A549 (cell line): Measurements from ENCODE around the gene CXCR5. TPM values are rescaled to one million over a fixed set of nuclear protein-coding genes. Genes with fewer than 3 reads are reported as not detected.

Source experiments
- ATAC-seq, 2 experiments: fragments of 200-7000 bp in 1 of 2; fragments of >200 bp in 1 of 2; cut with Nextera tagmentation in 1 of 2; cut with Tn5 transposase in 1 of 2; 3 replicates each; pipeline versions ENCODE4 v1.8.0 to v1.9.1; 2018 to 2020; ENCODE audit warnings: mild to moderate bottlenecking in 1 of 2, moderate library complexity in 1 of 2
- CTCF ChIA-PET: fragments of 300-600 bp; sonication (Branson Sonifier 250); formaldehyde crosslinking; extraction: SDS; loops from one replicate; lab custom pipeline; 2021; ENCODE audit warnings: antibody characterized with exemption, inconsistent platforms; lab: Yijun Ruan, JAX
- POLR2A ChIA-PET: fragments of 350-600 bp; formaldehyde crosslinking; extraction: SDS; loops from one replicate; lab custom pipeline; 2021; ENCODE audit warnings: antibody characterized with exemption, inconsistent platforms; lab: Yijun Ruan, JAX
- DNase-seq, 2 experiments: peaks; one replicate each; pipeline versions ENCODE4 v3.0.0 to v3.0.0-alpha.2; 2011 to 2016; ENCODE audit warnings: low read depth in 1 of 2, low spot score in 1 of 2
- FAIRE-seq: peaks from 2 replicates; lab custom pipeline; 2011; peaks lifted over from hg19 to GRCh38; lab: Jason Lieb, UNC
- H3K27ac ChIP-seq, 2 experiments: fragments of >200 bp; sonication (Bioruptor Twin); formaldehyde crosslinking; 3 replicates each; pipeline ENCODE4 v1.5.1; 2016 to 2017
- H3K4me1 ChIP-seq: fragments of >200 bp; sonication (Bioruptor Twin); formaldehyde crosslinking; 3 replicates; pipeline ENCODE4 v1.6.1; 2016
- H3K4me2 ChIP-seq: fragments of >200 bp; sonication (Bioruptor Twin); formaldehyde crosslinking; 3 replicates; pipeline ENCODE4 v1.6.1; 2016
- H3K4me3 ChIP-seq: fragments of >200 bp; sonication (Bioruptor Twin); formaldehyde crosslinking; 3 replicates; pipeline ENCODE4 v1.5.1; 2016
- H3K9me3 ChIP-seq: fragments of >200 bp; sonication (Bioruptor Twin); formaldehyde crosslinking; 3 replicates; pipeline ENCODE4 v1.6.1; 2016
- CHD2 ChIP-seq: fragments of 150-350 bp; IDR thresholded peaks from 2 replicates; pipeline ENCODE4 v1.6.1; 2014; ENCODE audit warnings: low read length; ENCODE audit not compliant: partially characterized antibody
- EP300 ChIP-seq, 2 experiments: fragments of >200 bp; sonication (Bioruptor Twin); formaldehyde crosslinking; IDR thresholded peaks; 2 replicates in 1 of 2; 3 replicates in 1 of 2; pipeline ENCODE4 v1.6.1; 2016 to 2017
- FOSL2 ChIP-seq, 2 experiments: fragments of 450-650 bp in 1 of 2; fragments of >200 bp in 1 of 2; sonication (Bioruptor Twin) in 1 of 2; formaldehyde crosslinking; IDR thresholded peaks; 2 replicates each; pipeline versions ENCODE4 v1.5.0 to v1.6.1; 2016 to 2020; ENCODE audit warnings: mild to moderate bottlenecking in 1 of 2, moderate library complexity in 1 of 2
- GATA3 ChIP-seq: IDR thresholded peaks from 2 replicates; pipeline ENCODE4 v1.6.1; 2012; ENCODE audit warnings: borderline replicate concordance
- HDAC2 ChIP-seq: fragments of 200-600 bp; sonication (generic); IDR thresholded peaks from 2 replicates; pipeline ENCODE4 v1.6.1; 2016
- HEYL ChIP-seq: fragments of 250-450 bp; sonication (Bioruptor Pico); IDR thresholded peaks from 2 replicates; pipeline ENCODE4 v1.8.0; 2021; ENCODE audit warnings: mild to moderate bottlenecking, moderate library complexity
- HOXA7 ChIP-seq: fragments of 250-450 bp; sonication (Bioruptor Pico); IDR thresholded peaks from 2 replicates; pipeline ENCODE4 v1.5.0; 2020; ENCODE audit warnings: mild to moderate bottlenecking, moderate library complexity
- HOXB13 ChIP-seq: fragments of 250-450 bp; sonication (Bioruptor Pico); IDR thresholded peaks from 2 replicates; pipeline ENCODE4 v1.5.0; 2020; ENCODE audit warnings: low read depth, mild to moderate bottlenecking, moderate library complexity
- HOXB5 ChIP-seq: fragments of 250-450 bp; sonication (Bioruptor Pico); IDR thresholded peaks from 2 replicates; pipeline ENCODE4 v1.5.0; 2020; ENCODE audit warnings: mild to moderate bottlenecking, moderate library complexity
- JUNB ChIP-seq: fragments of >200 bp; sonication (Bioruptor Twin); formaldehyde crosslinking; IDR thresholded peaks from 2 replicates; pipeline ENCODE4 v1.6.1; 2016
- MAZ ChIP-seq: fragments of 150-350 bp; IDR thresholded peaks from 2 replicates; pipeline ENCODE4 v1.6.1; 2014; ENCODE audit warnings: antibody characterized with exemption, low read depth, low read length, borderline replicate concordance
- MYC ChIP-seq: IDR thresholded peaks from 2 replicates; pipeline ENCODE4 v1.6.1; 2012; ENCODE audit warnings: mild to moderate bottlenecking, inconsistent platforms, low read length, improper control_type of control experiment, borderline replicate concordance
- NFE2L2 ChIP-seq: fragments of 150-350 bp; conservative IDR thresholded peaks from 2 replicates; pipeline ENCODE4 v1.6.1; 2014; ENCODE audit warnings: low read length
- PHF8 ChIP-seq: fragments of 200-600 bp; sonication (generic); IDR thresholded peaks from 2 replicates; pipeline ENCODE4 v1.6.1; 2016; ENCODE audit warnings: low read depth, mild to moderate bottlenecking, antibody characterized with exemption, moderate library complexity, borderline replicate concordance
- POLR2AphosphoS2 ChIP-seq: conservative IDR thresholded peaks from 2 replicates; pipeline ENCODE4 v1.6.1; 2012; ENCODE audit warnings: low read length, improper control_type of control experiment, inconsistent platforms
- RAD21 ChIP-seq, 2 experiments: fragments of >200 bp in 1 of 2; sonication (Bioruptor Twin) in 1 of 2; formaldehyde crosslinking in 1 of 2; IDR thresholded peaks in 1 of 2; conservative IDR thresholded peaks in 1 of 2; 2 replicates in 1 of 2; 3 replicates in 1 of 2; pipeline ENCODE4 v1.6.1; 2012 to 2018; ENCODE audit warnings: inconsistent platforms in 1 of 2
- RFX5 ChIP-seq: fragments of 450-650 bp; IDR thresholded peaks from 2 replicates; pipeline ENCODE4 v1.7.1; 2014; ENCODE audit warnings: antibody characterized with exemption, mild to moderate bottlenecking, moderate library complexity
- RNF2 ChIP-seq: fragments of 200-600 bp; sonication (generic); IDR thresholded peaks from 2 replicates; pipeline ENCODE4 v1.6.1; 2016; ENCODE audit warnings: low read depth, mild to moderate bottlenecking, antibody characterized with exemption, moderate library complexity, borderline replicate concordance
- TFCP2L1 ChIP-seq: fragments of 250-450 bp; sonication (Bioruptor Pico); IDR thresholded peaks from 2 replicates; pipeline ENCODE4 v1.5.0; 2021; ENCODE audit warnings: mild to moderate bottlenecking
- ZC3H11A ChIP-seq: fragments of 450-650 bp; IDR thresholded peaks from 2 replicates; pipeline ENCODE4 v1.6.1; 2014; ENCODE audit warnings: antibody characterized with exemption, mild to moderate bottlenecking
- ZNF302 ChIP-seq: fragments of 250-450 bp; sonication (Bioruptor Pico); IDR thresholded peaks from 2 replicates; pipeline ENCODE4 v1.9.0; 2021; ENCODE audit warnings: inconsistent platforms, mild to moderate bottlenecking, moderate library complexity
- WGBS: methylation state at CpG from one replicate; pipeline ENCODE4 v1.1.6; 2017; ENCODE audit errors: missing lambda C conversion rate; 5-methylcytosine and 5-hydroxymethylcytosine counted together
- polyA plus RNA-seq, 4 experiments: library from polyadenylated mRNA; depleted of rRNA in 3 of 4; stranded (reverse); fragments of >200 nt; fragmentation: RNase III in 1 of 4; extraction: RNeasy Plus Mini Kit Qiagen cat#74134 plus additional on column Dnase treatment in 1 of 4; gene quantifications; 2 replicates in 3 of 4; 3 replicates in 1 of 4; pipeline ENCODE4 v1.2.3, GENCODE V29; 2011 to 2017
- TF ChIP-seq, protein P1 (sequence below): IDR thresholded peaks from 2 replicates; pipeline ENCODE4 v1.6.1; 2012; ENCODE audit warnings: low read depth, borderline replicate concordance
- TF ChIP-seq, protein P2 (sequence below): fragments of 200-600 bp; sonication (generic); IDR thresholded peaks from 2 replicates; pipeline ENCODE4 v1.6.1; 2016; ENCODE audit warnings: antibody characterized with exemption, mild to moderate bottlenecking, moderate library complexity
- TF ChIP-seq, protein P3 (sequence below): fragments of 250-450 bp; sonication (Bioruptor Pico); IDR thresholded peaks from 2 replicates; pipeline ENCODE4 v1.5.0; 2020; ENCODE audit warnings: low read depth, mild to moderate bottlenecking, moderate library complexity
- TF ChIP-seq, protein P4 (sequence below): fragments of 150-350 bp; IDR thresholded peaks from 2 replicates; pipeline ENCODE4 v1.6.1; 2014; ENCODE audit warnings: low read depth, mild to moderate bottlenecking, low read length
- TF ChIP-seq, protein P5 (sequence below): fragments of >200 bp; sonication (Bioruptor Twin); formaldehyde crosslinking; IDR thresholded peaks from 3 replicates; pipeline ENCODE4 v1.6.1; 2016
- TF ChIP-seq, protein P6 (sequence below): IDR thresholded peaks from 2 replicates; pipeline ENCODE4 v1.6.1; 2012

Gene CXCR5
- polyA plus RNA-seq, 2 of the 4 experiments (the other 2 are of a cell fraction), result 0.04 TPM; not detected in 1

DNA sequence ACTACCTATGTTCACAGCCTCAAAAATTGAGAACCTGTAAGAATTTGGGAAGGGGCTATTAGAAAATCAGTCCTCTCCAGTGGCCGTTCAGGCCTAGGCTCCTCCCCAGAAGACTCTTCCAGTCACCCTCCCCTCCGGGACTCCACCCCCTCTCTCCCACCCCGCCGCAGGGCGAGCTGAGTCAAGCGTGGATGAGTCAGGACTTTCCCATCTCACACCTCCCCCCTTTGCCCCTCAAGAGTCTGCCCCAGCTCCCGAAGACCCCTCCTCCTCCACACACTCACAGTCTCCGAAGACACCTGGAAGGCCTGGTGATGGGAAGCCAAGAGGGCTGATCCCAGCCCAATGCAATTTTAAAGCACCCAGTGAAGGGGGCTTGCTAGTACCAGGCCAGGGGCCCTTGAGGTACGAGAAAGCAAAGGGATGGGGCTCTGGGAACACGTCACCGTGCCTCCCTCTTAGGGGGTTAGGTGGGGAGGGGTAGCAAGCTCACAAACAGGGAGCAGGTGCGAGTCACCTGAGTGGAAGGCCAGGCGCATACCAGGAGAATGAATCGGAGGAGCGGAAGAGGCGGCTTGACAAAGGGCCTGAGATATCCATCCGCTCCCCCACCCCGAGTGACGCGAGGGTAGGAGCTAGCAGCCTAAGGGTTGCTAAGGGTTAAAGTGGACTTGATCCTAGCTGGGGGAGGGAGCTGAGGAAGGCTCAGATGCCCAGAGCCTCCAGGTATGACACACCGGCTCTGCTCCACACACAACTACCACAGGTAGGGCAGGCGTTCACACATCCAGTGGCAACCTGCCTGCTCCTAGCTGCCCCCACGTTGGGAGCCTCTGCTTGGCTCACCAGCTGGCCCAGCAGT lies 28.4 kb downstream of the CXCR5 start (continued):
- peak; percentile 66 to 75; a peak in 4 of 5 replicates for TF ChIP-seq EP300 (IDR thresholded peaks at IDR 0.05)
- peak; percentile 49; the same call in 1 of the 2 replicates for TF ChIP-seq POLR2AphosphoS2
- 0 out of 2 replicates have a peak, but pooled peaks have one; percentile 53 for TF ChIP-seq HOXB5 (CRISPR knock-in tag)
- TF ChIP-seq FOSL2 (IDR thresholded peaks at IDR 0.05), result peak; percentile 85
- TF ChIP-seq FOSL2 (CRISPR knock-in tag; IDR thresholded peaks at IDR 0.05), result peak; percentile 87
- no peak; the same call in 1 of the 2 replicates for TF ChIP-seq HOXA7 (CRISPR knock-in tag)
- TF ChIP-seq HDAC2, result no peak
- peak; percentile 85 for TF ChIP-seq JUNB
- TF ChIP-seq NFE2L2, result peak; percentile 54; the same call in 1 of the 2 replicates
- TF ChIP-seq RAD21 (conservative IDR thresholded peaks at IDR 0.05 in 1 of 2, IDR thresholded peaks at IDR 0.05 in 1 of 2), result no peak
- TF ChIP-seq, protein P1, sequence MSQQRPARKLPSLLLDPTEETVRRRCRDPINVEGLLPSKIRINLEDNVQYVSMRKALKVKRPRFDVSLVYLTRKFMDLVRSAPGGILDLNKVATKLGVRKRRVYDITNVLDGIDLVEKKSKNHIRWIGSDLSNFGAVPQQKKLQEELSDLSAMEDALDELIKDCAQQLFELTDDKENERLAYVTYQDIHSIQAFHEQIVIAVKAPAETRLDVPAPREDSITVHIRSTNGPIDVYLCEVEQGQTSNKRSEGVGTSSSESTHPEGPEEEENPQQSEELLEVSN, result no peak

DNA sequence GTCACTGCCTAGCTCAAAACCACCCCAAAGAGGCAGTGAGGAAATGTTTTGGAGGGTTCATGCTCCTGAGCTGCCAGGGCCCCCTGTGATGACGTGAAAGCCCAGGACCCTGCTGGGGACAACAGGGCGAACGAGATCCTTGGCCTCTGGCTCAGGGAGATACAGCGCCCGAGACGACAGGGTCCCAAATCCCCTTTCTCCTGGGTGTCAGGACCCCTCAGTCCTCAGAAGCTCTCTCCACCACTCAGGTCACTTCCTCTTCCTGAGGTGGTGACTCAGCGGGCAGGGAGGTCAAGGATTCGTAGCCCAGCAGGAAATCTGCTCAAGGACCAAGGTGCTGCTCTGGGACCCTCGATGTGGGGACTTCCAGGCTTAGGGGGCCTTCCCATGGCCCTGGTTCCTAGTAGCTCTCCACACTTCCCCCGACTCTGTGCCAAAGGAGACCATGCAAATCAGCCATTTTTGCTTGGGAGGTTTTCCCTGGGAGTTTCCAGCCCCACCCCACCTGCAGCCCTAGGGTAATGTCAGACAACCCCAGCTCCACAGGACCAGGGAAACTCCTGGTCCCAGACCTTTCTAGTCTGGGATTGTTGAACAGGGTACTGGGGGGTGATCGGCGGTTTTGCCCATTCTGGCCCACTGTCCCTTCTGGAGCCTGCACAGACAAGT lies 29.2 kb downstream of the CXCR5 start:
- Histone ChIP-seq H3K4me3 (peak overlapping the region; percentile 23), H3K4me2 (peak overlapping the region; percentile 100), H3K27ac (peak overlapping the region; percentile 98 to 100), H3K4me1 (peaks cover 83% of the 10 kb centered on the region), H3K9me3 (no peaks in the 10 kb centered on the region)
- CTCF ChIA-PET, result interaction anchor here (2.2 to 4.0 kb wide), 3 partner anchors 35 to 223 kb away, joined by 4 to 18 read pairs (median 9); partner anchors contain the start of gene DDX6
- DNase-seq, result peak in 1 of 2 experiments; percentile 62
- 0 out of 6 replicates have a peak, but pooled peaks of 1 of the 2 experiments have one; percentile 0 for ATAC-seq
- POLR2A ChIA-PET, result interaction anchor here (0.7 to 5.7 kb wide), 3 partner anchors 13 to 122 kb away, joined by 4 to 53 read pairs (median 5); partner anchors contain the start of genes BCL9L and DDX6
- 5% methylated on average over 4 of the region's 12 CpGs for WGBS
- FAIRE-seq, result no peak
- no peak for TF ChIP-seq MYC
- TF ChIP-seq, protein P2, sequence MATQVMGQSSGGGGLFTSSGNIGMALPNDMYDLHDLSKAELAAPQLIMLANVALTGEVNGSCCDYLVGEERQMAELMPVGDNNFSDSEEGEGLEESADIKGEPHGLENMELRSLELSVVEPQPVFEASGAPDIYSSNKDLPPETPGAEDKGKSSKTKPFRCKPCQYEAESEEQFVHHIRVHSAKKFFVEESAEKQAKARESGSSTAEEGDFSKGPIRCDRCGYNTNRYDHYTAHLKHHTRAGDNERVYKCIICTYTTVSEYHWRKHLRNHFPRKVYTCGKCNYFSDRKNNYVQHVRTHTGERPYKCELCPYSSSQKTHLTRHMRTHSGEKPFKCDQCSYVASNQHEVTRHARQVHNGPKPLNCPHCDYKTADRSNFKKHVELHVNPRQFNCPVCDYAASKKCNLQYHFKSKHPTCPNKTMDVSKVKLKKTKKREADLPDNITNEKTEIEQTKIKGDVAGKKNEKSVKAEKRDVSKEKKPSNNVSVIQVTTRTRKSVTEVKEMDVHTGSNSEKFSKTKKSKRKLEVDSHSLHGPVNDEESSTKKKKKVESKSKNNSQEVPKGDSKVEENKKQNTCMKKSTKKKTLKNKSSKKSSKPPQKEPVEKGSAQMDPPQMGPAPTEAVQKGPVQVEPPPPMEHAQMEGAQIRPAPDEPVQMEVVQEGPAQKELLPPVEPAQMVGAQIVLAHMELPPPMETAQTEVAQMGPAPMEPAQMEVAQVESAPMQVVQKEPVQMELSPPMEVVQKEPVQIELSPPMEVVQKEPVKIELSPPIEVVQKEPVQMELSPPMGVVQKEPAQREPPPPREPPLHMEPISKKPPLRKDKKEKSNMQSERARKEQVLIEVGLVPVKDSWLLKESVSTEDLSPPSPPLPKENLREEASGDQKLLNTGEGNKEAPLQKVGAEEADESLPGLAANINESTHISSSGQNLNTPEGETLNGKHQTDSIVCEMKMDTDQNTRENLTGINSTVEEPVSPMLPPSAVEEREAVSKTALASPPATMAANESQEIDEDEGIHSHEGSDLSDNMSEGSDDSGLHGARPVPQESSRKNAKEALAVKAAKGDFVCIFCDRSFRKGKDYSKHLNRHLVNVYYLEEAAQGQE, result no peak
- TF ChIP-seq, protein P3, sequence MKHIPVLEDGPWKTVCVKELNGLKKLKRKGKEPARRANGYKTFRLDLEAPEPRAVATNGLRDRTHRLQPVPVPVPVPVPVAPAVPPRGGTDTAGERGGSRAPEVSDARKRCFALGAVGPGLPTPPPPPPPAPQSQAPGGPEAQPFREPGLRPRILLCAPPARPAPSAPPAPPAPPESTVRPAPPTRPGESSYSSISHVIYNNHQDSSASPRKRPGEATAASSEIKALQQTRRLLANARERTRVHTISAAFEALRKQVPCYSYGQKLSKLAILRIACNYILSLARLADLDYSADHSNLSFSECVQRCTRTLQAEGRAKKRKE (CRISPR knock-in tag), result peak; percentile 19; the same call in 1 of the 2 replicates
- TF ChIP-seq PHF8, result no peak
- TF ChIP-seq, protein P4, sequence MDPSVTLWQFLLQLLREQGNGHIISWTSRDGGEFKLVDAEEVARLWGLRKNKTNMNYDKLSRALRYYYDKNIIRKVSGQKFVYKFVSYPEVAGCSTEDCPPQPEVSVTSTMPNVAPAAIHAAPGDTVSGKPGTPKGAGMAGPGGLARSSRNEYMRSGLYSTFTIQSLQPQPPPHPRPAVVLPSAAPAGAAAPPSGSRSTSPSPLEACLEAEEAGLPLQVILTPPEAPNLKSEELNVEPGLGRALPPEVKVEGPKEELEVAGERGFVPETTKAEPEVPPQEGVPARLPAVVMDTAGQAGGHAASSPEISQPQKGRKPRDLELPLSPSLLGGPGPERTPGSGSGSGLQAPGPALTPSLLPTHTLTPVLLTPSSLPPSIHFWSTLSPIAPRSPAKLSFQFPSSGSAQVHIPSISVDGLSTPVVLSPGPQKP, result no peak
- TF ChIP-seq, protein P5, sequence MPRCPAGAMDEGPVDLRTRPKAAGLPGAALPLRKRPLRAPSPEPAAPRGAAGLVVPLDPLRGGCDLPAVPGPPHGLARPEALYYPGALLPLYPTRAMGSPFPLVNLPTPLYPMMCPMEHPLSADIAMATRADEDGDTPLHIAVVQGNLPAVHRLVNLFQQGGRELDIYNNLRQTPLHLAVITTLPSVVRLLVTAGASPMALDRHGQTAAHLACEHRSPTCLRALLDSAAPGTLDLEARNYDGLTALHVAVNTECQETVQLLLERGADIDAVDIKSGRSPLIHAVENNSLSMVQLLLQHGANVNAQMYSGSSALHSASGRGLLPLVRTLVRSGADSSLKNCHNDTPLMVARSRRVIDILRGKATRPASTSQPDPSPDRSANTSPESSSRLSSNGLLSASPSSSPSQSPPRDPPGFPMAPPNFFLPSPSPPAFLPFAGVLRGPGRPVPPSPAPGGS, result no peak
- no peak for TF ChIP-seq RNF2
- TF ChIP-seq FOSL2 (IDR thresholded peaks at IDR 0.05), result no peak
- peak; percentile 58 for TF ChIP-seq FOSL2 (CRISPR knock-in tag; IDR thresholded peaks at IDR 0.05)
- 0 out of 2 replicates have a peak, but pooled peaks have one; percentile 49 for TF ChIP-seq HEYL (CRISPR knock-in tag)
- TF ChIP-seq RFX5, result no peak
- no peak for TF ChIP-seq TFCP2L1
- TF ChIP-seq, protein P6, sequence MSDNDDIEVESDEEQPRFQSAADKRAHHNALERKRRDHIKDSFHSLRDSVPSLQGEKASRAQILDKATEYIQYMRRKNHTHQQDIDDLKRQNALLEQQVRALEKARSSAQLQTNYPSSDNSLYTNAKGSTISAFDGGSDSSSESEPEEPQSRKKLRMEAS, result peak; percentile 5; the same call in 1 of the 2 replicates
- TF ChIP-seq ZC3H11A, result no peak
- no peak for TF ChIP-seq GATA3
- TF ChIP-seq HOXB13 (CRISPR knock-in tag), result 0 out of 2 replicates have a peak, but pooled peaks have one; percentile 15
- peak; percentile 37; the same call in 1 of the 2 replicates for TF ChIP-seq ZNF302 (CRISPR knock-in tag)
- no peak for TF ChIP-seq CHD2
- no peak for TF ChIP-seq MAZ
